GM12875 (cell line): ENCODE results near the gene ARHGEF19.
"Not testable (repeated sequence)": the region's sequence is repeated elsewhere in the genome, so short reads cannot be mapped to it uniquely, and the experiment has no call there.

ENCODE experiments used
- H3K4me3 ChIP-seq: one replicate; pipeline ENCODE4 v1.5.1; 2011; ENCODE audit warnings: low read depth, low read length, control low read depth
- CTCF ChIP-seq: IDR thresholded peaks from 2 replicates; pipeline ENCODE4 v1.5.1; 2011; ENCODE audit warnings: low read depth, mild to moderate bottlenecking, control low read depth, inconsistent platforms, low read length, moderate library complexity, borderline replicate concordance; ENCODE audit not compliant: insufficient read depth

ARHGEF19 gene

DNA sequence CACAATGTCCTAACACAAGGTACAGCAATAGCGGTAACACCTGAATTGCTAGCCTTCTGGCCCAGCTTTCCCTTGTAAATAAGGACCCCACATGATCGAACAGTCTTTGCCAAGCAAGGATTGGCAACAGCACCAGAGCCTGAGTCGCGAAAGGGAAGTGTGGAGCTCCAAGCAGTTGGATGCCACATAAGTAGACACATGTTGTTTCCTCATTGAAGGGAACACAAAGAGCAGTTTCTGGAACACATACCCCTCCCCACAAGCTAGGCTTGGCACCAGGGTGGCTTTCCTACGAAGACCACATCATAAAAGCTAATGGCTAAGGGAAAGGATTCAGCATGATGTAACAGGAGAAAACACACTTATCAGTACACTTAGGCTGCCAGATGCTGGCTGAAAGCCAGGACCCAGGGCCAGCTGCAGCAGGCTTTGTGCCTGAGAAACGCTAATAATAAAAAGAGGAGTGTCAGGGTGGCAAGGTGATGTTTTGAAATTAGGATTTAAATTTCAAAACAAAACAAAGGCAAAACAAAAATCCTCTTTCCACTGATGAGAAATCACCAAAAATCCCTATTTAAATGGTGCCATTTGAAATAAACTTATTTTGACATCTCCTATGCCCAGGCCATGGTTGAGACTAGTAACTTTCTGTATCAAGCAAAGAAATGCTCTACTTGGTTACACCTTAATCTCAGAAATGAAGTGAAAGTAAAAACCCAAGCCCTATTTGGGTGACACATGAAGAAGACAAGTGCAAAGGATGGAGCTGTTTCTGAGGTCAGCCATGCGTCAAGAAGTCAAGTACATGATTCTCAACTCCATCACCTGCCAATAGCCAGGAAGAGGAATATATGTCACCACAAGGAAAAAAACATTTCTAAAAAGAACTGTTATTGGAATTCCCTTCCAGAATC is 36.4 kb upstream of the ARHGEF19 start:
- TF ChIP-seq CTCF: no peak
- no peak overlapping the region for H3K4me3 ChIP-seq

DNA sequence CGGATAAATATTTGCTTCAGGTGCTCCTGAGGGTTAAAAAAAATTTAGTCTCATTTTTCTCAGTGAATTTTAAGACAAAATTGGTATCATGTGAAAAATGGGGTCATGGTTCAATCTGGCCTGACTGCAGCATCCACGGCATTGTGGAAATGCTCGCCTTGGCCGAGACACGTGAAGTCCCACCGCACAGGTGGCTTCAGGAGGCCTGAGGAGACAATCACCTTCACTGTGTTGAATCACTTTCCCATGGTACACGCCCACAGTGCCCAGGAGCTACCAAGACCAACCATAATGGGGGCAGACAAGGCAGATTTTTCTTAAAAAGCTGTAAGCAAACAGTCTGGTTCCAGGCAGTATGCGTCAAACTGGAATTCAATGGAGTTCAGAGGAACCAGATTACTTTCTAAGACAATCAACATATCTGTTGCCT is 35.6 kb upstream of the ARHGEF19 start:
- TF ChIP-seq CTCF: no peak
- no peak overlapping the region for H3K4me3 ChIP-seq

- no peak overlapping the region for H3K4me3 ChIP-seq
- TF ChIP-seq CTCF: no peak
These were observed 35.0 kb upstream of the ARHGEF19 start for GRCh38 chr1:16247441-16247840.

- TF ChIP-seq CTCF: no peak
- H3K4me3 ChIP-seq: no peak overlapping the region
These were observed 34.5 kb upstream of the ARHGEF19 start for GRCh38 chr1:16246961-16247360.

- H3K4me3 ChIP-seq: not testable (repeated sequence)
These were observed 33.8 kb upstream of the ARHGEF19 start for GRCh38 chr1:16246239-16246638.

DNA sequence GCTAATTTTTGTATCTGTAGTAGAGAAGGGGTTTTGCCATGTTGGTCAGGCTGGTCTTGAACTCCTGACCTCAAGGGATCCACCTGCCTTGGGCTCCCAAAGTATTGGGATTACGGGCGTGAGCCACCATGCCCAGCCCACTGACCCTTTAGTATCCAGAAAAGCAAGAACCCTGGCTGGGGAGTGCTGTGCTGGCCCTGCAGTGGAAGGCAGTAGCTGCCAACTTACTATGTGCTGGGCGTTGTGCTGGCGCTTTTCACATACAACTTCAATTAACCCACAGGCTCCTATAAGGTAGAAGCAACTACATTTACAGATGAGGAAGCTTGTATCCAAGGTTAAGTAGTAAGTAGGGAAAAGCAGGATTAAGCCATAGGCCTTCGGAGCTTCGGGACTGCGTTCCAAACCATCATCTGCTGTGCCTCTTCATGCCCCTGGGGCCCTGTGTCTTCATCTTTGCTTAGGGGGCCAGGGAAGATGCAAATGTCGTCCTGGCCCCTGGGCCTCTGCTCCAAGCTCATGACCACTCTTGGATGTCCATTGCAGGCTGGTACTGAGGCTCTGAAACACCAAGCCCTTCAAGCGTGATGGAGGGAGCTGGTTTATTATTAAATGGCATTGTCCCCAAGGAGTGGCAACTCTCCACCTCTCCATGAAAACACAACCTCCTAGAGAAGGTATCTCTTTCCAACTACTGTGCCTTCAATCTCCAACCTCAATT is 33.2 kb upstream of the ARHGEF19 start:
- H3K4me3 ChIP-seq: no peak overlapping the region
- no peak for TF ChIP-seq CTCF

- no peak for TF ChIP-seq CTCF
- H3K4me3 ChIP-seq: no peak overlapping the region
These were observed 32.3 kb upstream of the ARHGEF19 start for GRCh38 chr1:16244650-16245285.
